Activated naive CD4-positive, alpha-beta T cell treated with anti-CD3 and anti-CD28 coated beads, Interleukin-2, amount 50 U/mL, for 16 hours (primary cell): ENCODE data around the gene MEG3.
"Not testable (repeated sequence)": the region's sequence is repeated elsewhere in the genome, so short reads cannot be mapped to it uniquely, and the experiment has no call there.

ENCODE experiments used
- DNase-seq: peaks from one replicate; pipeline ENCODE4 v3.0.0-alpha.2; 2020

The MEG3 gene

GRCh38 chr14:100789460-100790417, 36.2 kb upstream of the MEG3 start:
- DNase-seq = no peak

GRCh38 chr14:100790502-100791347, 35.2 kb upstream of the MEG3 start:
- no peak for DNase-seq

DNA sequence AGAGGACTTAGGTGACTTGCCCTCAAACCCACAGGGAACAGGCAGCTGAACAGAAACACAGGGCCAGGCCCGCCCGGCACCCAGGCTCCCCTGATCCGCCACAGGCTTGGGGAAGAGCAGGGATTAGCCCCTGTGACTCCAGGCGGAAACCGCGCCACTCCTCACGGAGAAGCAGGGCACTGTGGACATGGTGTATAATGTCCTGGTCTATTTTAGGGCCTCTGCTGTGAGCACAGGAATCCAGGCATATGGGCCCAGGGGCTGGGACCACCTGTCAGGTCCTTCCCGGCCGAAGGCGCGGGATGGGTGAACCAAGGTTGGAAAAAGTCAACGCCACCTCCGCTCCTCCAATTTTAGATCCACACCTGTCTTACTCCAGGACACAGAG, 34.6 kb upstream of the MEG3 start:
- DNase-seq = no peak

GRCh38 chr14:100791995-100792394, 33.9 kb upstream of the MEG3 start:
- no peak for DNase-seq

DNA sequence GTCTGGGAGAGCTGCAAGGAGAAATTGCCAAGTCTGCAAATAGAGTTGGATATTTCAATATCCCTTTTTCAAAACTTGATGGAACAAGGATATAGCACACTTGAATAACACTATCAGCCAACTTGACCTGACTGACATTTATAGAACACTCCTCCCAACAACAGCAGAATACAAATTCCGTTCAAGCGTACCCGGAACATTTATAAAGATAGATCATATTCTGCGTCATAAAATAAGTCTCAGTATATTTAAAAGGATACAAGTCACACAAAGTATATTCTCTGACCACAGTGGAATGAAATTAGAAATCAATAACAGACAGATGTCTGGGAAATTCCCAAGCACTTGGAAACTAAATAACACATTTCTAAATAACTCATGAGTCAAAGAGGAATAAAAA, 29.0 kb upstream of the MEG3 start:
- DNase-seq = no peak

DNA sequence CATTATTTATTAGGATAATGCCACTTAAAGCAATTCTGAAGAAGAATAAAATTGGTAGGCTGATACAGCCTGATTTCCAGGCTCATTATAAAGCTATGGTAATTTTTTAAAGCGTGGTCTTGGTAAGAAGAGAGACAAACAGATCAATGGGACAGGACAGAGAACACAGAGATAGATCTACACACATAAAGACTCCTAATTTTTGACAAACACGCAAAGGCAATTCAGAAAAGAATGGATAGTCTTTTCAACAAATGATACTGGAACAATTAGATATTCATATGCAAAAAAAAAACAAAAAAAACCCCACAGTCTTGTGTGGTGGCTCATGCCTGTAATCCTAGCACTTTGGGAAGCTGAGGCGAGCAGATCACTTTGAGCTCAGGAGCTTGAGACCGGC, 25.9 kb upstream of the MEG3 start:
- no peak for DNase-seq

DNA sequence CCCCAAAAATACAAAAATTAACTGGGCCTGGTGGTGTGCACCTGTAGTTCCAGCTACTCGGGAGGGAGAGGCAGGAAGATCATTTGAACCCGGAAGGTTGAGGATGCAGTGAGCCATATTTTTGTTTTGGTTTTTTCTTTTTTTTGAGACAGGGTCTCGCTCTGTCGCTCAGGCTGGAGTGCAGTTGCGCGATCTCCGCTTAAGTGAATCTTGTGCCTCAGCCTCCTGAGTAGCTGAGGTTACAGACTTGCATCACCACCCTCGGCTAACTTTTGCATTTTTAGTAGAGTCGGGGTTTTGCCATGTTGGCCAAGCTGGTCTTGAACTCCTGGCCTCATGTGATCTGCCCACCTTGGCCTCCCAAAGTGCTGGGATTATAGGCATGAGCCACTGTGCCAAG, 24.5 kb upstream of the MEG3 start:
- not testable (repeated sequence) for DNase-seq

- DNase-seq = no peak
These were observed 23.7 kb upstream of the MEG3 start for GRCh38 chr14:100802179-100802578.

GRCh38 chr14:100802766-100803165, 23.2 kb upstream of the MEG3 start:
- no peak for DNase-seq

DNA sequence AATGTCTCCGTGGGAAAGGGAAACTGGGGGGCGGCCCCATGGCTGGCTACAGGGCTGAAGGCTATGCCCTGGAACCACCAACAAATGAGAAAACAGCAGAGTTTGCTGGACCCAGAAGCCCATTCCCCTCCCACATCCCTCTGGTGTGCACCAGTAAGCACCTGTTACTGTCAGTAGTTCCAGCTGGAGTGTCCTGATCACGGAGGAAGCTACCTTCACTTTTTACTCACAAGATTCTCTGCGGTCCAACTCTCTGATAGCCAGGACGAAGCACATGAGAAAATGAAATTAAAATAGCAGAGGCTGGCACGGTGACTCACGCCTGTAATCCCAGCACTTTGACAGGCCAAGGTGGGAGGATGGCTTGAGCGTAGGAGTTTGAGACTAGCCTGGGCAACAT, 22.7 kb upstream of the MEG3 start:
- DNase-seq = no peak

DNA sequence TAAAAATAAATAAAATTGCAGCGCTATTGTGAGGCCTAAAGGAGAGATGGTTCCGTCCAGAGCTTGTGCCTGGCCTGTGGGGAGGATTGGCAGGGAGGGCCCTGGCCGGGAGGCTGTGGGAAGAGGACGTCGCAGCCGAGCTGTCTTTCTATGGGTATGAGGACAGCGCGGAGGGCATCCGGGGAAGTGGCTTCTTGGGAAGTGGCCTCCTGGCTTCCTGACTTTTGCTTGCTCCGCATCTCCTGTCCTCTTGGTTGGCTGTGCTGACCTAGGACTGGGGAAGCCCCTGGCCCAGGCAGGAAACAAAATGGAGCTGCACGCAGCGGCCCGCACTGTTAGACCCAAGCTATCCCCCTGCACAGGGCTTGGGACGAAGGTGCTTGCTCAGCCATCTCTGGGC, 22.2 kb upstream of the MEG3 start:
- no peak for DNase-seq

DNA sequence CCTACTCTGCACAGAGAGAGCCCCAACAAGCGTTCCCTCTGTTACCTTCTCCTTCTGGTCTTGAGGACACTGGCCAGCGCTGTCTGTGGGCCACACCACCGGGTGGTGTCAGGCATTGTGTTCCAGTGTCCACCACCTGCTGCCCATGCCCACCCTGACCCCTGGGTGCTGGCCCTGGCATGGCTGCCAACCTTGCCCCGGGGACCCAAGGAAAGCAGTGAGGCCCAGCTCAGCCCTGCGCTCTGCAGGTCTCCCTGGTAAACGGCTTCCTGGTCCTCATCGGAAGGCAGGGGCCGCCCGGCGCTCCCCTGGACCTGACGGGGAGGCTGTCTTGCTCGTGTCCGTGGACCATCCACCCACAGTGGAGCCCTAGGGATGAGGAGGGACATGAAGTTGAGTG, 21.8 kb upstream of the MEG3 start:
- DNase-seq = no peak

- DNase-seq = no peak
These were observed 21.2 kb upstream of the MEG3 start for GRCh38 chr14:100804558-100805309.

DNA sequence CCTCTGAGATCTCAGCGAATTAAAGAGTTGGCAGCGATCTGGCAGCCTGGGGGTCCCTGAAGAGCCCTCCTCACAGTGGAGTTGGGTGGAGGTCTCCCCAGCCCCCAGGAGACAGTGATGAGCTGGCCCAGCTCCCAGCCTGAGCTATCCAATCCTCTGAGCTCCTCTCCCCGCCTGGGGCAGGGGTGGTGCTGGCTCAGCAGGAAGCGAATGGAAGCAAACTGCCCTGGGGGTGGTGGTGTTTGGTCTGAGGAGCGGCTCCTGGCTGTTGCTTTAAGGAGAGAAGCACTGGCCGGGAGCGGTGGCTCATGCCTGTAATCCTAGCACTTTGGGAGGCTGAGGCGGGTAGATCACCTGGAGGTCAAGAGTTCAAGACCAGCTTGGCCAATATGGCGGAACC, 19.5 kb upstream of the MEG3 start:
- DNase-seq = no peak

DNA sequence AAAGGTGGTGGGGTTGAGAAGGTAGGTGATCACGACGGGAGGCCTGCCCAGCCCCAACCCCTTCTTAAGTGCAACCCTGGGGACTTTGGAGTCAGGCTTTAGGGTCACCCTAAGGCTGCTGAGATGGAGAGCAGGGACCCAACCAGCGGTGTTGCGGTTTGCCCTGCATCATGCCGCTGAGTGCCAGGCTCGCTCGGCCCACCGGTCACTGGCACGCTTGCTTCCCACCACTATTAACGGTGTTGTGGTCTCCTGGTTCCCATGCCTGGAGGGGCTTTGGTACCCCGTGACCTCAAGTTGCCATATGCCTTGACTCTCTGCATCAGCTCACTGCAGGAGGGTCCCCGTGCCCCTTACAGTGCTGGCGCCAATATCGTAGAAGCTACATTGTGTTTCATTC, 18.4 kb upstream of the MEG3 start:
- DNase-seq = no peak

DNA sequence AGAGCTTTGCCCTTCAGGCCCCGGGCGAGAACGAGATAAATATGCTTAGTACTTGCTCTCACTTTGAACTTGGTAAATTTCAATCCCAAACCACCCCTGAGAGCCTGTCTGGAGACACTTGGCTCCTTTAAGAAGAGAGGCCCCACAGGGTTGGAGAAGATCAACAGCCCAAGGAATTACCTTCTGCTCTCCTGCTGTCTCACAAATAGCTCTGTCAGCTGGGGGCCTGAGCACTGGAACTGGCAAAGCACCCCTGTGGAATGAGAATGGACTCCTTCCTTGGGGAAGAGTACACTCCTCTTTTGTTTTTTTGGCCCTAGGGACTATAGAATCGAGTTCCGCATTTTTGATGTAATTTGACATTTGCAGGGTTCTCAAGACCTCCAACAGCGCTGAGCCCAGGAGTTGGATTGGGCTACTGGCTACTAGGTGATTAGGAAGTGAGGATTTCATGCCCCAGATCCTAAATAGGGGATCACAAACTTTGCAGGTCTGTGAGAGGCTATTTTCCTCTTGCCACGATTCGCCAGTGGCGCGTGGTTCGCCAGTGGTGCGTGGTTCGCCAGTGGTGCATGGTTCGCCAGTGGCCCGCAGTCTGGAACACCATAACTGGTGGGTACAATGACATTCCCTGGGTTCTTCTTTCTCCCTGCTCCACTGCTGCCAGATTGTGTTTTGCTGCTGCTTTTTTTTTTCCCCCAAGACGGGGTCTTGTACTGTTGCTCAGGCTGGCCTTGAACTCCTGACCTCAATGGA, 17.8 kb upstream of the MEG3 start:
- DNase-seq = no peak

DNA sequence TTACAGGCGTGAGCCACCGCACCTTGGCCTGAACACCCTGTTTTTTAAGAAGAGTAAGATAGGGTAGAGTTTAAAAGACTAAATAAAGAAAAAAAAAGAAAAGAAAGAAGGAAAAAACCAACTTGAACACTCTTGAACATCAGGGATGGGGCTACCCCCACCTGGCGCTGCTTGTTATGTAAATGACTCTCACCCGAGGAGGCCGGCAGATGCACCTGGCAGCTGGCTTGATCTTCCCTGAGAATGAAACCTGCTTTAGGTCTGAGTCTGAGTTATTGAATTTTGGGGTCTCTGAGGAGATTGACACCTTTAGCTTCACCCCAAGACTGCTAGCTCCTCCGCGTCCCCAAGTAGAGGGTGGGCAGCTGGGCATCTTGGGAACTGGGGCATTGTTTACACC, 15.5 kb upstream of the MEG3 start:
- no peak for DNase-seq

DNA sequence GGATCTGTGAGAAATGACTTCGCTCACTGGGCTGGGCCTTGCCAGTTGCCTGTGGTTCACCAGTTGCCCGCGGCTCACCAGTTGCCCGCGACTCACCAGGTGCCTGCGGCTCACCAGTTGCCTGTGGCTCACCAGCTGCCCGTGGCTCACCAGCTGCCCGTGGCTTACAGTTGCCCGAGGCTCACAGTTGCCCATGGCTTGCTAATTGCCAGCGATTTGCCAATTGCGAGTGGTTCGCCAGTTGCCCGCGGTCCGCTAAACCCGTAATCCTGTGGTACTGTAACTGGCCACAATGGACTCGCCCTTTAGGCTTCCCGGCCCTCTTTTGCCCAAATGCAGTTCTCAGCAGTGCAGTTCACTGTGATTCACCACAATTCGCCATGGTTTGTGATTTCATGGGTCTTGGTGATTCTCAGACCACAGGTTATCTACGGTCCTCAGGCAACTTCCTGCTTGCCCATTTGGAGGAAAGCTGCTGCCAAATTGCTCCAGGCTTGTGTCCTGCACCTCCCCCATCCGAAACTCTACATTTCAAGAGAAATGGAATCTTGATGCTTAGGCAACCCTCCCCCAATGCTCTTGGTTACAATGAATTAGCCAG, 15.0 kb upstream of the MEG3 start:
- no peak for DNase-seq

DNA sequence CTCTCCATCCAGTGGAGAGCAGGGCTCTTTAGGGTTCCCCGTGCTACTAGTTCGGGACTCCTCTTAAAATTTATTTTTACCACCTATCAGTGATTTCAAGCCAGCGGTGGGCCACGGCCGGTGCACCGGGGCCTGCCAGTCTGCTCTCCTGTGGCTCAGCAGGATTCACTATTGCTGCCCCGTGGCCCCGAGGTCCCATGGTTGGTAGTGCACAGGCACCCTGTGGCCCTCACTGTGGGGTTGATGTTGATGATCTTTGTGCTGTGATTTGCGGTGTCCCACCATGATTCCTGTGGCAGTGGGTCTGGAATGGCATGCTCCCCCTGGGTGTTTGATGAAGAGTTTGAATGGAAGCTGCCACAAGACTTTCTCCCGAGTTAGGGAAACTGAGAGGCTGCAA, 12.6 kb upstream of the MEG3 start:
- no peak for DNase-seq

GRCh38 chr14:100815478-100816285, 10.2 kb upstream of the MEG3 start:
- DNase-seq = no peak

- no peak for DNase-seq
These were observed 9.5 kb upstream of the MEG3 start for GRCh38 chr14:100816286-100816949.
